GM21528 (cell line): Measurements from ENCODE around the gene RHBDL1.

Experiments
- ATAC-seq: cut with Tn5 transposase; IDR thresholded peaks from one replicate; pipeline ENCODE4 v1.9.1; 2021; ENCODE audit warnings: mild to moderate bottlenecking, moderate library complexity; ENCODE audit not compliant: unreplicated experiment, low FRiP score

The RHBDL1 gene

DNA sequence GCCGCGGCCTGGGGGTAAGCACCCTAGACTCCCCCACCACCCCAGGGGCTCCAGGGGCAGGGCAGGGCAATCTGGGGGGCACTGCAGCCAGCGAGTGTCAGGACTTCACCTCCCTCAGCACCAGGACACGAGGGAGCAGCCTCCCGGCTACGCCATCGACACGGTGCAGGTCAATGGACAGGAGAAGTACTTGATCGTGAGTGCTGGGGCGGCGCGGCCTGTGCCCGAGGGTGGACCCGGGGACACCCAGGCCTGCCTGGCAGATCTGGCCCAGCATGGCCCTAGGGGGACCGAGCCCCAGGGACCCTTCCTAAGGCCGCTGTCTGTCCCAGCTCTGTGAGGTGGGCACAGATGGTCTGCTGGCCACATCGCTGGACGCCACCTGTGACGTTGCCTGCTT is 3.1 kb upstream of the RHBDL1 start:
- ATAC-seq = no peak

DNA sequence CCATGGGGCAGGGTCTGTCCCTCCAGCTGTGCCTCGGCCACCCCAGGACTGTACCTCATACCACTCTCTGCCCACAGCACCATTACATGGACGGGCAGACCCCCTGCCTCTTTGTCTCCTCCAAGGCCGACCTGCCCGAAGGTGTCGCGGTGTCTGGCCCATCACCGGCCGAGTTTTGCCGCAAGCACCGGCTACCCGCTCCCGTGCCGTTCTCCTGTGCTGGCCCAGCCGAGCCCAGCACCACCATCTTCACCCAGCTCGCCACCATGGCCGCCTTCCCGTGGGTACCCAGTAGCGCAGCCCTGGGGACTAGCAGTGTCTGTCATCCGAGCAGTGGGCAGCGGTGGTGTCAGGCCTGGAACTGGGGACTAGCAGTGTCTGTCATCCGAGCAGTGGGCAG is 2.6 kb upstream of the RHBDL1 start:
- ATAC-seq = no peak

DNA sequence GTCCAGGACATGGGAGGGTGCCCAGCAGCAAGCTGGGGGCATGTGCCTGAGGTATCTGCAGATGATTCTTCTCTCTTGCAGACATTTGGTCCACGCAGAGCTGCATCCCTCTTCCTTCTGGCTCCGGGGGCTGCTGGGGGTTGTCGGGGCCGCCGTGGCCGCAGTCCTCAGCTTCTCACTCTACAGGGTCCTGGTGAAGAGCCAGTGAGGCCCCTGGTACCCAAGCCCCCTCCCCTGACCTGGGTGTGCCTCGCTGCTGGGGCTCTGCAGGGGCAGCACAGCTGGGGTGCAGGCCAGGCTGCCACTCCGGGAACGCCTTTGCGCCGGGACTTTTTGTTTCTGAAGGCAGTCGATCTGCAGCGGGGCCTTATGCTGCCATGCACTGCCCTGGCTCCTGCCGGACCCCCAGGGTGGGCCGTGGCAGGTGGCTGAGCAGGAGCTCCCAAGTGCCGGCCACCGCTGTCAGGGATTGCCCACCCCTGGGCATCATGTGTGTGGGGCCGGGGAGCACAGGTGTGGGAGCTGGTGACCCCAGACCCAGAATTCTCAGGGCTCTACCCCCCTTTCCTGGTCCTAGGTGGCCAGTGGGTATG is 2.0 kb upstream of the RHBDL1 start:
- ATAC-seq = no peak

DNA sequence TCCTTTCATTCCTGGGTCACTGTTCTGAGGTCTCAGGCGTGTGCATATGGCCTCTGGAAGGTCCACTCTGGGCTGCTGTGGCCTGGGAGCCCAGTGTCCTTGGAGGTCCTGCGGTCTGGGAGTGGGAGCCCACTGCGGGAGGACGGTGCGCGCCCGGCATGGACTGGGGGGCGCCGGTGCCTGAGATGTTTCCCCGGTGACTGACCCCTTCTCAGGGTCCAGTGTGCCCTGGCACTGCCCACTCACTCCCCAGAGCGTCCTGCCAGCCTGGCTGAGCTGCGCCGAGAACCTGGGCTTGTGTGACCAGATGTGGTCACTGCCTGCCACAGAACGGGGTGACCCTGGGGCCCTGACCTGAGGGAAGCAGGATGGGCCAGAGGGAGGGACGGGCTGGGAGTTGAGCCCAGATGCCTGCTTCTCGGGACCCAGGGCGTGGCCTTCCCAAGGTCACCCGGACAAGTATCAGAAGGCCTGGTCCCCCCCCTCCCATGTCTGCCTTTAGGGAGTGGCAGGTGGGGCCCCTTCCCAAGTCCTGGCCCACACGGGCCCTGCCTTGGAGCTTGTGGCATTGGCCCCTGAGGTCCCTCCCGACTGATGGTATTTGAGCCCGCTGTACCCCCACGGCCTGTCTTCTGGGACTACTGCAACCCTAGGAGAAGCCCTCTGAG is 1.1 kb upstream of the RHBDL1 start:
- no peak for ATAC-seq

DNA sequence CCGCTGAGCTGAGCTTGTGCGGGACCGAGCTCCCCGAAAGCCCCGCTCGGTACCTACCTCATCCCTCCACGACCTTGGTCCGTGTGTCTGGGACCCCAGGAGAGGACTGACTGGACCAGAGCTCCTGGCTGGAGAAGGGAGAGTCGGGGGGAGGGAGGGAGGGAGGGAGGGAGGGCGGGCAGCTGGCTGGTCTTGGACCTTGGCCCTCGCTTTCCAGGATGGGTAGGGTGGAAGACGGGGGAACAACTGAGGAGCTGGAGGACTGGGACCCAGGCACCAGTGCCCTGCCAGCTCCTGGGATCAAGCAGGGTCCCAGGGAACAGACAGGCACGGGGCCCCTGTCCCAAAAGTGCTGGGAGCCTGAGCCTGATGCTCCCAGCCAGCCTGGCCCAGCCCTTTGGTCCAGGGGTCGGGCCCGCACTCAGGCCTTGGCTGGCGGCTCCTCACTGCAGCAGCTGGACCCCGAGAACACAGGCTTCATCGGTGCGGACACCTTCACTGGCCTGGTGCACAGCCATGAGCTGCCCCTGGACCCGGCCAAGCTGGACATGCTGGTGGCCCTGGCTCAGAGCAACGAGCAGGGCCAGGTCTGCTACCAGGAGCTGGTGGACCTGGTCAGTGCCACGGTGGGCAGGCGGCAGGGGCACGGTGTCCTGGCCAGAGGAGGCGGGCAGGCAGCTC is 553 bp downstream of the RHBDL1 start:
- no peak for ATAC-seq

DNA sequence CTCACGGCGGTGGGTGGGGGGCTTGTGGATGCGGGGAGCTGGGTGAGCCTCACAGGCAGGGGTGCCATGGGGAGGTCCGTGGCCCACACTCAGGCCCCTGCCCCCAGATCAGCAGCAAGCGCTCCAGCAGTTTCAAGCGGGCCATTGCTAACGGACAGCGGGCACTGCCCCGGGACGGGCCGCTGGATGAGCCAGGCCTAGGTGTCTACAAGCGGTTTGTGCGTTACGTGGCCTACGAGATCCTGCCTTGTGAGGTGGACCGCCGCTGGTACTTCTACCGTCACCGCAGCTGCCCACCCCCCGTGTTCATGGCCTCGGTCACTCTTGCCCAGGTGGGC is 1.1 kb downstream of the RHBDL1 start:
- ATAC-seq = no peak

DNA sequence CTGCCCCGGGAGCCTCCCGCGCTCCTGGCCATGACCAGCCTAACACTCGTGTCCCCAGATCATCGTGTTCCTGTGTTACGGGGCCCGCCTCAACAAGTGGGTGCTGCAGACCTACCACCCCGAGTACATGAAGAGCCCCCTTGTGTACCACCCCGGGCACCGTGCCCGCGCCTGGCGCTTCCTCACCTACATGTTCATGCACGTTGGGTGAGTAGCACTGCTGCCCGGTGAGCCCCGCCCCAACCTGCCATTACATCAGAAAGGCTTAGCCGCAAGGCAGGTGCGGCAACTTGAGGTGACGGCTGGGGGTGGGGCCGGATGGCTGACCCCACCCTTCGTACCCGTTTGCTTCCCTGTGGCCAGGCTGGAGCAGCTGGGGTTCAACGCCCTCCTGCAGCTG is 1.4 kb downstream of the RHBDL1 start:
- no peak for ATAC-seq

DNA sequence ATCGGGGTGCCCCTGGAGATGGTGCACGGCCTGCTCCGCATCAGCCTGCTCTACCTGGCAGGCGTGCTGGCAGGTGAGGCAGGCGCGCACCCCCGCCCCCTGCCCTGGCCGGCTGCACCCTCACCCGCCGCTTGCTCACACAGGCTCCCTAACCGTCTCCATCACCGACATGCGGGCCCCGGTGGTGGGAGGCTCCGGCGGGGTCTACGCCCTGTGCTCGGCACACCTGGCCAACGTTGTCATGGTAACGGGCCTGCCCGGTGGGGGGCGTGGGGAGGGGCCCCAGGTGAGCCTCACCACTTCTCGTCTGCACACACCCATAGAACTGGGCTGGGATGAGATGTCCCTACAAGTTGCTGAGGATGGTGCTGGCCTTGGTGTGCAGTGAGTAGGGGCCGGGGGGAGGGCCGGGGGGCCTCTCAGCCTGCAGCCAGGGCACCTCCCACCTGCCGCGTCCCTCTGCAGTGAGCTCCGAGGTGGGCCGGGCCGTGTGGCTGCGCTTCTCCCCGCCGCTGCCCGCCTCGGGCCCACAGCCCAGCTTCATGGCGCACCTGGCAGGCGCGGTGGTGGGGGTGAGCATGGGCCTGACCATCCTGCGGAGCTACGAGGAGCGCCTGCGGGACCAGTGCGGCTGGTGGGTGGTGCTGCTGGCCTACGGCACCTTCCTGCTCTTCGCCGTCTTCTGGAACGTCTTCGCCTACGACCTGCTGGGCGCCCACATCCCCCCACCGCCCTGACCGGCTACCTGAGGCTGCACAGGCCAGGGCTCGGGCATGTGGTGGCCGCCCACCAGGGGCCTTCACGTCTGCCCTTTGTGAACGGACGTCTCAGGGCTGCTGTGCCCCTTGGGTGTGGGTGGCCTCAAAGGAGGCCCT is 2.1 kb downstream of the RHBDL1 start:
- no peak for ATAC-seq

DNA sequence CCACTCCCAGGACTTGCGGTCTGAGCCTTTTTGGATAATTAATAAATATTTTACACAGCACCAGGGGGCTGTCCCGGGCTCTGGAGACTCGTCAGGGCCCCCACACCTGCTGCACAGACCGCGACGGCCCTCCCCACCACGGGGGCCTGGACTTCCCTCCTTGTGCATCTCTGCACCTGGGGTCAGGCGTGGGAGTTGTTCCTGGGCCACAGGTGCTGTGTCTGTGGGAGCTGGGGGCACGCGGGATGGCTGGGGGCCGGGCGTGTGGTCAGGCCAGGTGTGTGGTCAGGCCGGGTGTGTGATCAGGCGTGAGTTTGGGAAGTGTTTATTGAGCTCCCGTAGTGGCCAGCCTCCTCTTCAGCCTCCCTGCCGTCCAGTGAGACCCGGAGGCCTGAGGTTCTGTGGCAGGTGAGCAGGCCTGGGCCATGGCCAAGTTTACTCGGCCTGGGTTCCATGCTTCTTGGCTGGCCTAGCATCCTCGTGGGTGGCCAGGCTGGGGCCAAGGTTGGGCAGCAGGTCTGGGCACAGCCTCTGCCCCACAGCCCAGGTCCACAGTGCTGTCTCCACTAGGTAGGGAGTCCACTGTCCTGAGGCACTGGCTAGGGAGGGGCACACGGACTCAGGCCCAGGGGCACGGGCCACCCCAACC is 2.9 kb downstream of the RHBDL1 start:
- ATAC-seq = no peak

DNA sequence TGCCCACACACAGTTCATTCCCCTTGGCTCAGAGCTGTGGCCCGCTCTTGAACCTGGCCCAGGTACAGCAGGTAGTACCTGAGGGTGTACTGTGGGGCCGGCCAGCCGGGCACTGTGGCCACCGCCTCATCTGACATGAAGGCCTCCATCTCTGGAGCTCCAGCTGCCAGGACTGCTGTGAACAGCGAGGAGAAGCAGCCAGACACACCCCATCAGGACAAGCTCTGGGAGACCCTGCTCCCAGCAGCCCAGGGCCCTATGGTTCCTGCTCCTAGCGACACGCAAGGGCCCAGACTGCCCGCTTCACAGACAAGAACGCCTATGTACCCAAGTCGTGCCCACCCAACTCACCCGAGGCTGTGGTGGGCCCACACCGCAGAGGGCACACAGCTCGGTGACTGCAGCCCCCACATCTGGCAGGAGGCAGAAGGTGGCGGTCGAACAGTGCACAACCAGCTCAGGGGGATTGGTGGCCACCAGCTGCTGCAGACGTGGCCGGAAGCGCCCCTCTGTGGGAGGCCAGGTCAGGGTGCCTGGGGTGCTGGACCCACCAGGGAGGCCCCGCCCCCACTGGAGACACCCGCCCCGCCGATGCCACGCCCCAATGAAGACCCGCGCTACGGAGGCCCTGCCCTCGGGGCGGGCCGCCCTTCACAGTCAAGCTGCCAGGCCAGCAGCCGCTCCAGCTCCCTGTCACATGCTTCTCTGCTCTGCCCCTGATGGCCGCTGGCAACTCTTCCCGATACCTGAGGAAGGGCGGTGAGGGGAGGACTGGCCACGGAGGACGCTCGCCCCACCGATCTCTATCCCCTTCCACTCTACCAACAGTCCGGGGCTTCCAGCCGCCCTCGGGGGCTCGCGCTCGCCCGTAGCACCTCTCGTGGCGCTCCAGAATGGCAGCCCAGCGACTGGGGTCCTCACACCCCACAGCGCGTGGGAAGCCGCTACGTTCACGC is 3.7 kb downstream of the RHBDL1 start:
- ATAC-seq = no peak

DNA sequence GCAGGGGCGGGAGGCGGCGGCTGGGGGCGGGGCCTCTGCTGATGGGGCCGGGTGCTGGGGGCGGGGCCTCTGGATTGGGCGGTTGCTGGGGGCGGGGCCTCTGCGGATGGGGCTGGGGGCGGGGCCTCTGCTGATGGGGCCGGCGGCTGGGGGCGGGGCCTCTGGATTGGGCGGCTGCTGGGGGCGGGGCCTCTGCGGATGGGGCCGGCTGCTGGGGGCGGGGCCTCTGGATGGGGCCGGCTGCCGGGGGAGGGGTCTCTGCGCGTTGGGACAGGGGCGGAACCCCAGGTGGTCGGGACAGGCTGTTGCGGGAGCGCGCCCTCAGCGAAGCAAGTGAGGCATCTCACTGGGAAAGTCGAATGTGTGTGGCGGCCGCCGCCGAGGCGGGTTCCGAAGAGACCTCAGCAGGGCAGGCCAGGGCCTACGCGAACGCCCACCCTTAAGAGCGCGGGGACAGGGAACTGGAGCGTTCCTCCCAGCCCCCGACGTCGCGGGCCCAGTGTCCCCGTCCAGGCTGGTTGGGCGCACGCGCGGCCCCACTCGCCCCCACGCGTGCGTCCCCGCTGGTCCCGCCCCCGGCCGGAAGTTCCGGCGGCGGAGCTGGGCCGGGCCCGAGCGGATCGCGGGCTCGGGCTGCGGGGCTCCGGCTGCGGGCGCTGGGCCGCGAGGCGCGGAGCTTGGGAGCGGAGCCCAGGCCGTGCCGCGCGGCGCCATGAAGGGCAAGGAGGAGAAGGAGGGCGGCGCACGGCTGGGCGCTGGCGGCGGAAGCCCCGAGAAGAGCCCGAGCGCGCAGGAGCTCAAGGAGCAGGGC is 4.5 kb downstream of the RHBDL1 start, which contains the start of gene STUB1:
TSS of gene STUB1 (plus strand) at position 597 of the 811 bp plus-strand sequence. CDS start at position 713, 116 bp downstream.
- ATAC-seq = no peak

DNA sequence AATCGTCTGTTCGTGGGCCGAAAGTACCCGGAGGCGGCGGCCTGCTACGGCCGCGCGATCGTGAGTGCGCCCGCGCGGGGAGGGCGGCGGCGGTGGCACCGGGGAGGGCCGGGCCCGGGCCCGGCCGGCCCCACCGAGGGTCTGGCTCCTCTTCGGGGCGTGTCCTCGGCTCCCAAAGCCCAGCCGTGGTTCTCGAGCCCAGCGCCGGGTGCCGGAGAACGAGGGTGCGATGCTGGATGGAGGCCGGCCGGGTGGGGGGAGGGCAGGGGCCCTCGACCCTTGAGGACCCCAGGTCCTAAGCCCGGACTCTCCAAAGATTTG is 5.1 kb downstream of the RHBDL1 start:
- ATAC-seq = no peak

DNA sequence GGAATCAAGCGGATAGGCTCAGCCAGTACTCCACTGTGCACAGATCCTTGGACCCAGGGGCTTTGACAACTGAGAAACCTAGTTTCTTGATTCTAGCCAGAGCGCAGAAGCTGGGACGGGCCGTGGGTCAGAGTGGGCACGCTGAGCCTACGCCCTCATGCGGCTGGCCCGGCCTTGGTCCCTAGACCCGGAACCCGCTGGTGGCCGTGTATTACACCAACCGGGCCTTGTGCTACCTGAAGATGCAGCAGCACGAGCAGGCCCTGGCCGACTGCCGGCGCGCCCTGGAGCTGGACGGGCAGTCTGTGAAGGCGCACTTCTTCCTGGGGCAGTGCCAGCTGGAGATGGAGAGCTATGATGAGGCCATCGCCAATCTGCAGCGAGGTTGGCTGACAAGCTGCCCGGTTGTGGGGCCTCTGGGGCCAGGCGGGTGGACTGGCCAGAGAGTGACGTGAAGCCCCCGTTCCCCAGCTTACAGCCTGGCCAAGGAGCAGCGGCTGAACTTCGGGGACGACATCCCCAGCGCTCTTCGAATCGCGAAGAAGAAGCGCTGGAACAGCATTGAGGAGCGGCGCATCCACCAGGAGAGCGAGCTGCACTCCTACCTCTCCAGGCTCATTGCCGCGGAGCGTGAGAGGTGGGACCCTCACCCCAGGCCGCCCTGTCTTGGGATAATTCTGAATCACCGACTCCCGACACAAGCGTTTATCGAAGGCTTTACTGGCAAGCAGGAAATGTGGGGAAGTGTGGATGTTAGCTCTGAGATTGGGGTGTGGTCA is 5.7 kb downstream of the RHBDL1 start:
- no peak for ATAC-seq

DNA sequence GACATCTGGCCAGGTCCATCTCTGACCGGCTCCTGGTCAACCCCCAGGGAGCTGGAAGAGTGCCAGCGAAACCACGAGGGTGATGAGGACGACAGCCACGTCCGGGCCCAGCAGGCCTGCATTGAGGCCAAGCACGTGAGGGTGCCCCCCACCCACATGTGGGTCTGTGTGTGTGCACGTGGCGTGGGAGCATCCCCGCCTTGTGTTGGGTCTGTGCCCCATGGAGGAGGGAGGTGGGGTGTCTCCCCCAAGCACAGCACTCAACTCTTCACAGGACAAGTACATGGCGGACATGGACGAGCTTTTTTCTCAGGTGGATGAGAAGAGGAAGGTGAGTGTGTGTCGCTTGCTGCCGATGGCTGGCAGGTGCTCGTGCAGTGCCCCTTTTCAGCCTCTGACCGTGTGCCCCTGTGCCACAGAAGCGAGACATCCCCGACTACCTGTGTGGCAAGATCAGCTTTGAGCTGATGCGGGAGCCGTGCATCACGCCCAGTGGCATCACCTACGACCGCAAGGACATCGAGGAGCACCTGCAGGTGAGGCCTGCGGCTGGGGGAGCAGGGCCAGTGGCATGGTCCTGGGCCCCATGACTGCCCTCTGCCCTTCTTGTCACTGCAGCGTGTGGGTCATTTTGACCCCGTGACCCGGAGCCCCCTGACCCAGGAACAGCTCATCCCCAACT is 6.4 kb downstream of the RHBDL1 start:
- ATAC-seq = no peak

DNA sequence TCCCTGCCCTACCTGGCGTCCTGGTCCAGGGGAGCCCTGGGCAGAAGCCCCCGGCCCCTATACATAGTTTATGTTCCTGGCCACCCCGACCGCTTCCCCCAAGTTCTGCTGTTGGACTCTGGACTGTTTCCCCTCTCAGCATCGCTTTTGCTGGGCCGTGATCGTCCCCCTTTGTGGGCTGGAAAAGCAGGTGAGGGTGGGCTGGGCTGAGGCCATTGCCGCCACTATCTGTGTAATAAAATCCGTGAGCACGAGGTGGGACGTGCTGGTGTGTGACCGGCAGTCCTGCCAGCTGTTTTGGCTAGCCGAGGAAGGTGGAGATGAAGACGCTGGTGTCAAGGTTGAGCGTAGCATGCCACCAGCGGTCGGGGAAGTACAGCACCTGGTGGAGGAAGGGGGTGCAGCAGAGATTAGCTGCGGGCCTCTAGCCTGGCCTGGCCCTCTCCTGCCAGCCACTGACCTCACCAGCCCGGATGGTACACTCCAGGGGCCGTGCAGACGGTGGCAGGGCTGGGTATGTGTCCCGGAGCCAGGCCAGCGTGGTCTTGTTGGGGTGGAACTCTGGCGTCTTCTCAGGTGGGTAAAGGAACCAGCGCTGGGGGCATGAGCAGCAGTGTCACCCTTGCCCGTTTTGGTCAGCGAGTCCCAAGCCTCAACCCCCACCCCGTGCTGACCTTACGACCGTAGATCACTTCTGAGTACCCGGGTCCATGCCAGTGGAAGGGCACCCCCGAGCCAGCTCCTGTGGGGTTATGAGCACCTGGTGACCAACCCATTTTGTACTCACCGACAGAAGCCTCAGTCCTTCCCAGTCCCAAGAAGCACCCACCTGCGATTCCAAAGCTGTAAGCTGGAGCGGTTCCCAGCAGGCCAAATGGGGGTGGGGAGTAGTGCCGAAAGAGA is 7.3 kb downstream of the RHBDL1 start:
- ATAC-seq = no peak

DNA sequence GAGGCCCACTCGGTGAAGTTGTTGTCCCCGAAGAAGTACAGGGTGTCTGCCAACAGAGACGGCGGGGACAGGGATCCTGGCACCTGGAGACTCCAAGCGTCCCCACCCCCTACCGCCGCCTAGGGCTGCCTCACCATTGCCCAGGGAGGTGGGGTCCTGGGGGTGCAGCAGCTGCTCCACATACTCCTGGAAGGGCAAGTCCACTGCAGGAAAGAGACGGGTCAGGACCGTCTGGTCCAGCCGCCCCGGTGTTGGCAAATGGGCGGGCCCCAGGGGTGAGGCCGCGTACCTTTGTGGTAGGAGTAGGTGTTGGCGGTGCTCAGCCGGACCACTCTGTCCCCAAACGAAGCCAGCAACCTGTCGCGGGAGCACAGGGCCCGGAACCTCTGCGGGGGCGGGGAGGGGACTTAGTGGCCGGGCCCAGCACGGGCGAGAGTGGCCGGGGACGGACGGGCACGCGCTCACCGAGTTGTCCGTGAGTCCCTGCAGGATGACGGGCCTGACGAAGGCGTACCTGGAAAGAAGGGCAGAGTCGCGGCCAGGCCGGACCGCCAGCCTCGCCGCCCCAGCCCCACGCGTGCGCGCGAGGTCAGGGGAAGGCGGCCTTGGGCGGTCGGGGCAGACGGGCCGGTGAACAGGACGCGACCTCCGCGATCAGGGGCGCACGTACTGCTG is 8.1 kb downstream of the RHBDL1 start:
- peak; percentile 2 for ATAC-seq
